GM12872 (cell line): ENCODE data around the gene MARK2.
A peak's percentile ranks its signal among the peaks of the same experiment; 100 is the strongest.

Experiments
- CTCF ChIP-seq: IDR thresholded peaks from 3 replicates; pipeline ENCODE4 v1.5.1; 2011; ENCODE audit warnings: low read depth, mild to moderate bottlenecking, low read length, moderate library complexity; ENCODE audit not compliant: insufficient read depth

Gene MARK2

DNA sequence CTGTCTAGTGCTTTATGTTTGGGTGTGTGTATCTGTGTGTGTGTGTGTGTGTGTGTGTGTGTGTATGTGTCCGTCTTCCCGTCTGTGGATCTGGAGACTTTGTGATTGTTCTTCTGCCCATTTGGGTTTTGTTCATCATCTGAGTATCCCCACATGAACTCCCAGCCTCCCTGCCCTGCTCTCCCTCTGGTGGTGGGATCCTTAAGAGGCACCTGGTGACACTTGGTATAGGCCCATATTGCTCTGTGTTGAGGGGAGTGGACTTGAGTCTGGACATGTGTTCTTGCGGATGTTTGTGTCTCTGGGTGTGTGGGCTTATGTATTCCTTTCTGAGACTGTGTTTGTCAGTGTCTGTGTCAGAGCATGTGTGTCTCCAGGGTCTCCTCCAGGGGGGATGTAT, 62.8 kb downstream of the MARK2 start:
- TF ChIP-seq CTCF, result peak; percentile 39; the same call in 2 of the 3 replicates

DNA sequence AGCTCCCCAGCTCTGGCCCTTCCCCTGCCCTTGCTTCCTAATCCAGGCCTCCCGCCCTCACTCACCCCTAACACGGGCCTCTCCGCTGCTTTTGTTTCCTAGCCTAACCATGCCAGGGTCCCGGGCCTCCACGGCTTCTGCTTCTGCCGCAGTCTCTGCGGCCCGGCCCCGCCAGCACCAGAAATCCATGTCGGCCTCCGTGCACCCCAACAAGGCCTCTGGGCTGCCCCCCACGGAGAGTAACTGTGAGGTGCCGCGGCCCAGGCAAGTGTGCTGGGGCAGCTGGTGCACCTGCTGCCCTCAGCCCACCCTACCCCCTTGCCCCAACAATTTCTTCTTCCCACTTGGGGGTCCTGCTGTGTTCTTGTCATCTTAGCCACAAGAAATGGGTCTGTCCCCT, 65.0 kb downstream of the MARK2 start:
- TF ChIP-seq CTCF, result no peak

GRCh38 chr11:63904743-63905142, 65.8 kb downstream of the MARK2 start:
- TF ChIP-seq CTCF, result no peak

- no peak for TF ChIP-seq CTCF
These were observed 66.3 kb downstream of the MARK2 start for GRCh38 chr11:63905179-63905578.

- TF ChIP-seq CTCF, result no peak
These were observed 67.2 kb downstream of the MARK2 start for GRCh38 chr11:63906087-63906486.

DNA sequence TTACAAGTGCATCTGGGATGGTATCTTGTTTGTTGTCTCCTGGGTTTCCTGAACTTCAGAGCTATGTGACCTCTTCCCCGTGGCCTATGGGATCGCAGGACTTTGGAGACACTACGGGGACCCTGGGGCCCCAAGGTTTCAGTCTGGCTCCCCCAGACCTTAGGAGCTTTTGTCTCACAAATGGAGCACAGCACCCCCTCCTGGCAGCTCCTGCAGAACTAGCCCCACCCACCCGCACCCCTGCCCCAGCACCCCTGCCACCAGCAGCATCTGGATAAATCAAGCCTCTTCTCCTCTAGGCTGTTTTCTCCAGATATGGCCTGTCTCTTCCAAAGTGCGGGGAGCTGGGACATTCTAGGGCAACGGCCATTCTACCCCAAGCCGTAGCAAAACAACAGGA, 67.7 kb downstream of the MARK2 start:
- TF ChIP-seq CTCF, result peak; percentile 47

DNA sequence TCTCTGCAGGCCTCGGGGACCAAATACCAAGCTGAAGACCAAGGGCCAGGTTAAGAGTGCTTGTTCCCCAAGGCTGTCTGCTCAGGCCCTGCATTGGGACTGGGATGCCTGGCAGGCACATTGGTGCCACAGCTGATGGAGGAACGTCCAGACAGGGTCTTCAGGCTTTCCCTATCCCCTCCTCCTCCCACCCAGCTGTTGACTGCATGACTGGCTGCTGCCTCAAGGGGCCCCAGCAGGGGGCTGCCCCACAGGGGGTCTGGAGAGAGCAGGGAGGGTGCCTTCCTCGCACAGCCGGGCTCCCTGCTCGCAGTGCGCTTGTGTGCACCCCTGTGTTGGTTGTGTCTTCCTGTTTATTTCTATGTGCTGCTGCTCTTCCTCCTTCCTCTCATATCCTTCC, 68.2 kb downstream of the MARK2 start:
- no peak for TF ChIP-seq CTCF
